ENCODE results near the gene LYSMD1.
"Not testable (repeated sequence)": the region's sequence is repeated elsewhere in the genome, so short reads cannot be mapped to it uniquely, and the experiment has no call there.

The LYSMD1 gene

GRCh38 chr1:151205381-151205965 lies 39.8 kb upstream of the LYSMD1 start:
- not testable (repeated sequence) for H4K8ac ChIP-seq (ENCODE audit: low read depth, low read length); H3K18ac ChIP-seq (ENCODE audit: low read length); H2BK12ac ChIP-seq (ENCODE audit: low read length); H3K27ac ChIP-seq (ENCODE audit: low read depth, low read length); H2BK120ac ChIP-seq (ENCODE audit: insufficient read depth, low read length, poor library complexity); H2AK5ac ChIP-seq (ENCODE audit: low read length); H2AFZ ChIP-seq (ENCODE audit: insufficient read depth, low read length, poor library complexity); H4K91ac ChIP-seq (ENCODE audit: low read depth, low read length); H3K4me1 ChIP-seq (ENCODE audit: control insufficient read depth in 1 of 2, insufficient read depth in 2 of 2, low read length in 2 of 2); H3K14ac ChIP-seq (ENCODE audit: low read length); H3K9me3 ChIP-seq (ENCODE audit: insufficient read depth, low read depth, low read length); H2BK5ac ChIP-seq (ENCODE audit: low read depth, low read length, poor library complexity); H3K4me3 ChIP-seq (ENCODE audit: low read depth, low read length); H3K27me3 ChIP-seq (ENCODE audit: insufficient read depth, low read length); H4K12ac ChIP-seq (ENCODE audit: low read depth, low read length); H3K4me2 ChIP-seq (ENCODE audit: low read length); H3K79me1 ChIP-seq (ENCODE audit: low read length); H3K23ac ChIP-seq (ENCODE audit: low read length); H3K9ac ChIP-seq (ENCODE audit: low read length)
- DNase-seq, result peak; percentile 86 to 89
- peaks cover 24% of the 10 kb centered on the region for H3K79me2 ChIP-seq (ENCODE audit: control insufficient read depth, insufficient read depth, low read length, poor library complexity)
- peak overlapping the region; percentile 24 for H3K4ac ChIP-seq (ENCODE audit: low read depth, low read length)
- WGBS (ENCODE audit: extremely low coverage, insufficient coverage, insufficient read length), result no CpG with 5 or more reads among the region's 12 CpGs
- H3K36me3 ChIP-seq (ENCODE audit: control insufficient read depth in 1 of 2, insufficient read depth in 2 of 2, low read length in 2 of 2), result peaks cover 32 to 49% of the 10 kb centered on the region in 2 experiments

GRCh38 chr1:151199873-151200581 lies 34.3 kb upstream of the LYSMD1 start:
- Histone ChIP-seq H3K23ac (ENCODE audit: low read length) (no peak overlapping the region), H3K79me2 (ENCODE audit: control insufficient read depth, insufficient read depth, low read length, poor library complexity) (peaks cover 31% of the 10 kb centered on the region), H4K91ac (ENCODE audit: low read depth, low read length) (peak overlapping the region; percentile 47), H3K9me3 (ENCODE audit: insufficient read depth, low read depth, low read length) (no peaks in the 10 kb centered on the region), H3K27me3 (ENCODE audit: insufficient read depth, low read length) (no peaks in the 10 kb centered on the region), H3K36me3 (ENCODE audit: control insufficient read depth in 1 of 2, insufficient read depth in 2 of 2, low read length in 2 of 2) (peaks cover 10 to 16% of the 10 kb centered on the region in 2 experiments), H3K4ac (ENCODE audit: low read depth, low read length) (peak overlapping the region; percentile 82), H2AK5ac (ENCODE audit: low read length) (peak overlapping the region; percentile 79), H3K4me1 (ENCODE audit: control insufficient read depth in 1 of 2, insufficient read depth in 2 of 2, low read length in 2 of 2) (peaks cover 4 to 11% of the 10 kb centered on the region in 2 experiments), H4K8ac (ENCODE audit: low read depth, low read length) (peak overlapping the region; percentile 19), H2BK12ac (ENCODE audit: low read length) (peak overlapping the region; percentile 72), H2AFZ (ENCODE audit: insufficient read depth, low read length, poor library complexity) (no peak overlapping the region), H4K12ac (ENCODE audit: low read depth, low read length) (no peak overlapping the region), H3K18ac (ENCODE audit: low read length) (peak overlapping the region; percentile 84), H2BK5ac (ENCODE audit: low read depth, low read length, poor library complexity) (peak overlapping the region; percentile 88), H3K9ac (ENCODE audit: low read length) (peak overlapping the region; percentile 80), H2BK120ac (ENCODE audit: insufficient read depth, low read length, poor library complexity) (peak overlapping the region; percentile 43), H3K4me3 (ENCODE audit: low read depth, low read length) (peak overlapping the region; percentile 64), H3K79me1 (ENCODE audit: low read length) (peaks cover 16% of the 10 kb centered on the region), H3K27ac (ENCODE audit: low read depth, low read length) (peak overlapping the region; percentile 67), H3K4me2 (ENCODE audit: low read length) (peak overlapping the region; percentile 96), H3K14ac (ENCODE audit: low read length) (peak overlapping the region; percentile 90)
- DNase-seq, result peak; percentile 82 to 88
- no CpG with 5 or more reads among the region's 11 CpGs for WGBS (ENCODE audit: extremely low coverage, insufficient coverage, insufficient read length)

- Histone ChIP-seq H2AFZ (ENCODE audit: insufficient read depth, low read length, poor library complexity) (peak within 1 kb of the TSS; percentile 33), H3K18ac (ENCODE audit: low read length) (peak within 1 kb of the TSS; percentile 83), H2BK12ac (ENCODE audit: low read length) (peak within 1 kb of the TSS; percentile 61), H3K9ac (ENCODE audit: low read length) (peak within 1 kb of the TSS; percentile 76), H4K91ac (ENCODE audit: low read depth, low read length) (peak within 1 kb of the TSS; percentile 67), H4K12ac (ENCODE audit: low read depth, low read length) (peak within 1 kb of the TSS; percentile 82), H3K9me3 (ENCODE audit: insufficient read depth, low read depth, low read length) (no peaks in the 10 kb centered on the region), H3K79me1 (ENCODE audit: low read length) (peaks cover 18% of the 10 kb centered on the region), H3K36me3 (ENCODE audit: control insufficient read depth in 1 of 2, insufficient read depth in 2 of 2, low read length in 2 of 2) (peaks cover 10 to 14% of the 10 kb centered on the region in 2 experiments), H2AK5ac (ENCODE audit: low read length) (peak within 1 kb of the TSS; percentile 19), H2BK120ac (ENCODE audit: insufficient read depth, low read length, poor library complexity) (peak within 1 kb of the TSS; percentile 66), H4K8ac (ENCODE audit: low read depth, low read length) (peak within 1 kb of the TSS; percentile 83), H3K14ac (ENCODE audit: low read length) (peak within 1 kb of the TSS; percentile 80), H2BK5ac (ENCODE audit: low read depth, low read length, poor library complexity) (peak within 1 kb of the TSS; percentile 96), H3K4me1 (ENCODE audit: control insufficient read depth in 1 of 2, insufficient read depth in 2 of 2, low read length in 2 of 2) (peaks cover 4 to 11% of the 10 kb centered on the region in 2 experiments), H3K4ac (ENCODE audit: low read depth, low read length) (peak within 1 kb of the TSS; percentile 82), H3K79me2 (ENCODE audit: control insufficient read depth, insufficient read depth, low read length, poor library complexity) (peaks cover 30% of the 10 kb centered on the region), H3K4me2 (ENCODE audit: low read length) (peak within 1 kb of the TSS; percentile 96), H3K23ac (ENCODE audit: low read length) (no peak within 1 kb of the TSS), H3K27ac (ENCODE audit: low read depth, low read length) (peak within 1 kb of the TSS; percentile 78), H3K4me3 (ENCODE audit: low read depth, low read length) (peak within 1 kb of the TSS; percentile 95), H3K27me3 (ENCODE audit: insufficient read depth, low read length) (no peaks in the 10 kb centered on the region)
- WGBS (ENCODE audit: extremely low coverage, insufficient coverage, insufficient read length), result no CpG with 5 or more reads among the region's 60 CpGs
- peak; percentile 97 to 100 for DNase-seq
These were observed 32.8 kb upstream of the LYSMD1 start, which contains the start of gene PIP5K1A for GRCh38 chr1:151198254-151199127. PIP5K1A (plus strand) TSS chr1:151198552; CDS start chr1:151198997, 445 bp downstream.

- H2BK12ac ChIP-seq (ENCODE audit: low read length), result peak overlapping the region; percentile 24
- peak overlapping the region; percentile 69 for H3K18ac ChIP-seq (ENCODE audit: low read length)
- peak overlapping the region; percentile 78 for H3K27ac ChIP-seq (ENCODE audit: low read depth, low read length)
- no peaks in the 10 kb centered on the region for H3K9me3 ChIP-seq (ENCODE audit: insufficient read depth, low read depth, low read length)
- DNase-seq, result peak; percentile 80 to 94
- H3K23ac ChIP-seq (ENCODE audit: low read length), result no peak overlapping the region
- H4K12ac ChIP-seq (ENCODE audit: low read depth, low read length), result peak overlapping the region; percentile 63
- peak overlapping the region; percentile 73 for H2BK5ac ChIP-seq (ENCODE audit: low read depth, low read length, poor library complexity)
- H3K79me1 ChIP-seq (ENCODE audit: low read length), result peaks cover 18% of the 10 kb centered on the region
- H3K27me3 ChIP-seq (ENCODE audit: insufficient read depth, low read length), result no peaks in the 10 kb centered on the region
- H4K8ac ChIP-seq (ENCODE audit: low read depth, low read length), result peak overlapping the region; percentile 82
- H3K4me3 ChIP-seq (ENCODE audit: low read depth, low read length), result peak overlapping the region; percentile 95
- no peak overlapping the region for H3K9ac ChIP-seq (ENCODE audit: low read length)
- no peak overlapping the region for H3K4ac ChIP-seq (ENCODE audit: low read depth, low read length)
- peak overlapping the region; percentile 96 for H3K4me2 ChIP-seq (ENCODE audit: low read length)
- peaks cover 4 to 11% of the 10 kb centered on the region in 2 experiments for H3K4me1 ChIP-seq (ENCODE audit: control insufficient read depth in 1 of 2, insufficient read depth in 2 of 2, low read length in 2 of 2)
- no peak overlapping the region for H2AFZ ChIP-seq (ENCODE audit: insufficient read depth, low read length, poor library complexity)
- H4K91ac ChIP-seq (ENCODE audit: low read depth, low read length), result peak overlapping the region; percentile 47
- no CpG with 5 or more reads among the region's 10 CpGs for WGBS (ENCODE audit: extremely low coverage, insufficient coverage, insufficient read length)
- H2BK120ac ChIP-seq (ENCODE audit: insufficient read depth, low read length, poor library complexity), result peak overlapping the region; percentile 66
- H3K36me3 ChIP-seq (ENCODE audit: control insufficient read depth in 1 of 2, insufficient read depth in 2 of 2, low read length in 2 of 2), result peaks cover 7 to 8% of the 10 kb centered on the region in 2 experiments
- H3K79me2 ChIP-seq (ENCODE audit: control insufficient read depth, insufficient read depth, low read length, poor library complexity), result peaks cover 25% of the 10 kb centered on the region
- peak overlapping the region; percentile 53 for H3K14ac ChIP-seq (ENCODE audit: low read length)
- H2AK5ac ChIP-seq (ENCODE audit: low read length), result no peak overlapping the region
These were observed 32.2 kb upstream of the LYSMD1 start for GRCh38 chr1:151197863-151198253.

All from trophoblast cell (in vitro differentiated cells and primary cell).